Stimulated activated CD4-positive, alpha-beta T cell treated with anti-CD3 and anti-CD28 coated beads, Interleukin-15, amount 100 ng/mL, for 1 hour (primary cell): ENCODE data around the gene RPP38.
A peak's percentile ranks its signal among the peaks of the same experiment; 100 is the strongest.

Source experiments
- DNase-seq, 2 donors: peaks; one replicate each; pipeline ENCODE4 v3.0.0-alpha.2; 2020; ENCODE audit warnings: low read depth in 1 of 2, low spot score in 1 of 2

RPP38 gene

GRCh38 chr10:15106352-15107013 is 9.3 kb downstream of the RPP38 start:
- peak; percentile 34 to 50 for DNase-seq

GRCh38 chr10:15112657-15113056 is 15.5 kb downstream of the RPP38 start:
- no peak for DNase-seq

GRCh38 chr10:15113766-15114165 is 16.6 kb downstream of the RPP38 start:
- DNase-seq = no peak

GRCh38 chr10:15116225-15116624 is 19.1 kb downstream of the RPP38 start:
- no peak for DNase-seq

- DNase-seq = no peak
Measured at GRCh38 chr10:15118615-15119014, 21.5 kb downstream of the RPP38 start.

- no peak for DNase-seq
Measured at GRCh38 chr10:15120523-15120922, 23.4 kb downstream of the RPP38 start.

GRCh38 chr10:15121707-15122106 is 24.6 kb downstream of the RPP38 start:
- no peak for DNase-seq

GRCh38 chr10:15122477-15123030 is 25.4 kb downstream of the RPP38 start:
- DNase-seq = no peak

- no peak for DNase-seq
Measured at GRCh38 chr10:15123749-15124184, 26.6 kb downstream of the RPP38 start.

GRCh38 chr10:15124190-15124589 is 27.0 kb downstream of the RPP38 start:
- no peak for DNase-seq

- DNase-seq = no peak
Measured at GRCh38 chr10:15124908-15125307, 27.8 kb downstream of the RPP38 start.

GRCh38 chr10:15131330-15131729 is 34.2 kb downstream of the RPP38 start:
- DNase-seq = no peak

GRCh38 chr10:15136129-15137035 is 39.2 kb downstream of the RPP38 start:
- DNase-seq = no peak

- DNase-seq = no peak
Measured at GRCh38 chr10:15137036-15137359, 39.8 kb downstream of the RPP38 start.

GRCh38 chr10:15137636-15138035 is 40.5 kb downstream of the RPP38 start:
- no peak for DNase-seq

- no peak for DNase-seq
Measured at GRCh38 chr10:15140698-15141097, 43.5 kb downstream of the RPP38 start.

GRCh38 chr10:15141136-15142054 is 44.2 kb downstream of the RPP38 start:
- no peak for DNase-seq

- DNase-seq = no peak
Measured at GRCh38 chr10:15144788-15145187, 47.6 kb downstream of the RPP38 start.

GRCh38 chr10:15146366-15146765 is 49.2 kb downstream of the RPP38 start:
- no peak for DNase-seq

- no peak for DNase-seq
Measured at GRCh38 chr10:15147594-15148392, 50.6 kb downstream of the RPP38 start.
